ENCODE data around the gene RFNG.

GRCh38 chr17:82047914-82048570 is 3.6 kb downstream of the RFNG start:
- no peak for TF ChIP-seq CTCF (IDR thresholded peaks at IDR 0.05)
- no peak for TF ChIP-seq ZFX (IDR thresholded peaks at IDR 0.05; ENCODE audit: borderline replicate concordance)
